Measurements from ENCODE around the gene HOXB5.

The HOXB5 gene

GRCh38 chr17:48550502-48551213, 42.9 kb downstream of the HOXB5 start:
- no peak for DNase-seq (ENCODE audit: low read depth in 2 of 2, low spot score in 1 of 2)

DNA sequence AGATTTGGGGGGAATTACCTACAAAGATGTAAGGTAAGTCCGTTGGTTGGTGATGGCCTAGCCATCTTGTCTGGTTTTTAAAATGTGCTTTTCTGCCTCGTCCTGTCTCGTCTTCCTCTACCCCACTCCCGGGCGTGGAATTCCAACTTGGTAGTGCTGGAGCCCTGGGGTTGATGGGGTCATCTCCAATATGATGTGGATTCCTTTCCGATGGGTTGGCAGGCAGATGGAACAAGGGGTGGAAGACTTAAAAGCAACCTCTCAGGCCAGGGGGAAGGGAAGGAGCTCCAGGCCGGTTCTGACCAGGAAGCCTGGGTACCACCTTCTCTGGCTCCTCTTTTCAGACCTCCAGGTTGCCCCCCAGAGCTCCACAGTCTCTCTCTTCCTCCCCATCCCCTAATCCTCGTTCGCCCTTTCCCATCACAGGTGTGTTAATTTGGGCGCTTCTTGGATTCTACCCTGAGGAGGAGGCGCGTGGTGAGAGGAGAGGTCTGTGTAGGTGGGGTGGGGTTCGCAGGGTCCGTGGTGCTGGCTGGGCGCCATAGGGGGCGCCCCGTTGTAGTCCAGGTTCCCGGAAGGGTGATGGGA, 43.6 kb downstream of the HOXB5 start:
- DNase-seq (ENCODE audit: low read depth in 2 of 2, low spot score in 1 of 2): no peak

- no peak for DNase-seq (ENCODE audit: low read depth in 2 of 2, low spot score in 1 of 2)
Measured at GRCh38 chr17:48549281-48549630, 44.3 kb downstream of the HOXB5 start.

GRCh38 chr17:48548523-48549280, 44.9 kb downstream of the HOXB5 start:
- no peak for DNase-seq (ENCODE audit: low read depth in 2 of 2, low spot score in 1 of 2)

DNA sequence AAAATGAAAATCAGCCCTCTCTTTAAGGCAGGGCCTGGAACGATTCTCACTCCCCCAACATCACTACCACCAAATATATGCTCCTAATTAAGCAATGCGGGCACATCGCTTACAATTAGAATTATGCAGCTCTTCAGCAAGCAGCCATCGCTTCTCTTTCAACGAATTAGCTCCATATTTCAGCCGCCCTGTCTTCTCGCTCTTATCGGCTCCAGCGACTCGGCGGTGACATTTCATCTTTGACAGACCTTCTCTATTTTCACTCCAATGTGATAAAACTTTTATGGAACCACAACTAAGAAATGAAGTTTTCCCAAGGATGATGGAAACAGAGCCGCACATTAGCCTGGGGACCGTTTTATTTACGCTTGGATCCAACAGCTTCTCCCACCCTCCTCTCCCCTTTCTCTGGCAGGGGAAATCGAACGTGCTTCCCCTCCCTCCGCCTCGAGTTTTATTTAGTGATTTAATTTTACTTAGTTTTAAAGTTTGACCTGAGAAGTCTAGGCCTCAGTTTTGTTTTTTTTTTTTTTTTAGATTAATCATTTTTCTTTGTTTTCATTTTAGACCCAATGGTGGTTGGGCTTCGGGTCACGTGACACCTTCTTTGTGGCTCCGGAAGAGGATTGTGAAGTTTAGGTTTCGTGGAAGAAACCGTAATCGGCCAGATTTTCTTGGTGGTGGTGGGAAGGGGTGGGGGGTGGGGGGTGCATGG, 45.6 kb downstream of the HOXB5 start:
- no peak for DNase-seq (ENCODE audit: low read depth in 2 of 2, low spot score in 1 of 2)

- DNase-seq (ENCODE audit: low read depth in 2 of 2, low spot score in 1 of 2): no peak
Measured at GRCh38 chr17:48546924-48547807, 46.4 kb downstream of the HOXB5 start.

GRCh38 chr17:48546137-48546923, 47.2 kb downstream of the HOXB5 start:
- no peak for DNase-seq (ENCODE audit: low read depth in 2 of 2, low spot score in 1 of 2)

GRCh38 chr17:48545539-48545938, 48.0 kb downstream of the HOXB5 start:
- no peak for DNase-seq (ENCODE audit: low read depth in 2 of 2, low spot score in 1 of 2)

GRCh38 chr17:48545022-48545375, 48.6 kb downstream of the HOXB5 start, which contains the start of gene HOXB2:
Gene HOXB2 (minus strand): TSS chr17:48545109. CDS start chr17:48544911, 198 bp downstream.
- DNase-seq (ENCODE audit: low read depth in 2 of 2, low spot score in 1 of 2): no peak

DNA sequence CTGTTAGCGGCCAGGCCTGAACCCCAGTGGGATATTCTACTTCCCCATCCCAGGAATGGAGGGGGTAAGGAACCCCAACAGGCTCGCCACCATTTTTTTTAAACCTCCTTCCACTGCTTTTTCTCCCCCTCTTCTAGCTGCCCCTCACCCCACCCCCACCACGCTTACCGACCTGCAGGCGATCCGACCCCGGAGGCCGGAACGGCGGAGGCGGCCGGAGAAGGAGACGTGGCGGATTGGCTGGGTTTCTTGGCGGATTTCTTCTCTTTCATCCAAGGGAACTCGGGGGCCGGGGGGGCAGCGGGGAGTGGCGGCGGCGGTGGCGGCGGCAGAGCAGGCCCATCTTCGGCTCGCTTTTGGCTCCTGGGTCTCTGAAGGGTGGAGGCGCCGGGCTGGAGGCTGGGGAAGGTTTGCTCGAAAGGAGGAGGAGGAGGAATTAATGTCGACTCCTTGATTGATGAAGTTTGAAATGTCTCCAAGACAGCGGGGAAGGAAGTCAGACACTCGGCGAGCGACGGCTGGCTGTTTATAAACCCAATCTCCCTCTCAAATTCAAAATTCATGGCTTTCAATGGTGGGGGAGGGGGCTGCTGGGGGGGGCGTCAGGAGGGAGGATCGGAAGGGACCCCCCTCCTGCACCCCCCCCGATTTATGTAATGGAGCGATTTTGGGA, 49.1 kb downstream of the HOXB5 start:
- no peak for DNase-seq (ENCODE audit: low read depth in 2 of 2, low spot score in 1 of 2)

GRCh38 chr17:48543854-48544348, 49.7 kb downstream of the HOXB5 start:
- DNase-seq (ENCODE audit: low read depth in 2 of 2, low spot score in 1 of 2): no peak

GRCh38 chr17:48543107-48543853, 50.3 kb downstream of the HOXB5 start:
- DNase-seq (ENCODE audit: low read depth in 2 of 2, low spot score in 1 of 2): peak in 1 of 2 donors; percentile 14

- DNase-seq (ENCODE audit: low read depth in 2 of 2, low spot score in 1 of 2): no peak
Measured at GRCh38 chr17:48542698-48543106, 50.9 kb downstream of the HOXB5 start.

- no peak for DNase-seq (ENCODE audit: low read depth in 2 of 2, low spot score in 1 of 2)
Measured at GRCh38 chr17:48542114-48542656, 51.4 kb downstream of the HOXB5 start.

DNA sequence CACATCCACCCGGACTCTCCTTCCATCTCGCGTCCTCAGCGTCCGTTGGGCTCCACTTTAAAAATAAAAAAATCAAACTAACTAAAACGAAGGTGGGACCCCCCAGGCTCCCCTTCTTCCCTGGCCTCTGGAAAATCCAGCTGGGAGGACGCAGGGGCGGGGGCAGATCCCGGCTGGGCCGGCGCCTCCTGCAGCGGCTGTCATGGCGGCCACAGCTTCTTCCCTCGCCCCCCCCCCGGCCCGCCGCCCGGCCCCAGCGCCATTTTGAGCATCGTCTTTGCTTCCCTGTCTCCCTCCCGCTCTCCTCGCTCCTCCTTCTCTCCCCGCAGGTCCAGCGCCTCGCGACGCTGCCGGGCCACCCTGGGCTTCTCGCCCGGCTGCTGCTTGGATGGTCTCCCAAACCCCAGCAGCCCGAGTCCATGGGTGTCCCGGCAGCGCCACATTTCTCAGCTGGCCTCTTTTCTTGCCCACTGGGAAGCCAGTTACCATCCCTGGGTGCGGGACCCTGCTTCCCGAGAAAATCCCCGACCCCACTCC, 51.9 kb downstream of the HOXB5 start:
- no peak for DNase-seq (ENCODE audit: low read depth in 2 of 2, low spot score in 1 of 2)

Measured in stimulated activated CD8-positive, alpha-beta memory T cell treated with anti-CD3 and anti-CD28 coated beads, Interleukin-4, amount 100 ng/mL, for 4 hours (primary cell).